GM10266 (cell line): Measurements from ENCODE around the gene FDX2.
A peak's percentile ranks its signal among the peaks of the same experiment; 100 is the strongest.

Experiments used
- DNase-seq: peaks from one replicate; pipeline ENCODE4 v3.0.0; 2012; ENCODE audit errors: extremely low spot score
- TF ChIP-seq, protein P1 (sequence below): IDR thresholded peaks from 2 replicates; pipeline ENCODE4 v1.5.1; 2012; ENCODE audit warnings: mild to moderate bottlenecking, low read depth; ENCODE audit not compliant: control insufficient read depth, insufficient read depth; ENCODE audit errors: missing control alignments

The FDX2 gene

DNA sequence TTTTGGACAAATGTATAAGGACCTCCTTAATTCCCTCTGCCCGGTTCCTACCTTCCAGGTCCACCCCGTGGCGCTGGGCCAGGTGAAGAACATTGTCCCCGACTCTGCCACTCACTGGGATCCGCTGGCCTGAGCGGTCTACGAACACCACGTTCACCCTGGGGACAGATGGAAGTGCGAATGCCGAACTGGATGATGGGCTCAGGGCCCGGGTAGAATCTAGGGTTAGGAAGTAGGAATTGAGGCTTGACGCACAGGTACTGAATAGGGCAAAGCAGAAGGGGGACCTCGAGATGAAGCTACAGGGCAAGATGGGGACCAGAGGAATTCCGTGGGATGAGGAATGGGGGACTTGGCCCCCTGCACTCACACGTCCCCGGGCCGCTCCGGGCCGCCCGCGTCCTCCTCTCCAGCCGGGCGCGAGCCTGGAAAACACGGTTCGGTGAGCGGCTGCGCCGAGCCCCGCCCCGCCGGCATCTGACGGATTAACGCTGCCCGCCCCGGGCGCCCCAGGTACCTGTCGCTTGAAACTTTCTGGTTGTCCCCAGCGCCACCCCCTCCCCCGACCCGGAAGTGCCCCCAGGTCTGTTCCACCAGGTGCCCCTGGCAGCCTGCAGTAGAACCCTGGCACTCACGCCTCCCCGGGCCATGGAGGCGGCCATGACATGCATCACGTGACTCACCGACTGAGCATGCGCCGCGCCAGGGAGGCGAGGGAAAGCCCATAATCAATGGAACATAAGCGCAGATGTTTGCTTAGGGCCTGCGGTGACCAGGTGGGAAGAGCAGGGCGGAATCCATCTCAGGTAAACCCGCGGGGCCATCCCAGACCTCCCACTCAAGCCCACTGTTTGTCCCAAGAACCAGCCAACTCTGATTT lies at the start of gene FDX2:
Gene FDX2, minus strand, starts transcription at position 681 of the 880 bp plus-strand sequence. Its CDS starts 19 bp downstream, at position 662.
- TF ChIP-seq, protein P1, sequence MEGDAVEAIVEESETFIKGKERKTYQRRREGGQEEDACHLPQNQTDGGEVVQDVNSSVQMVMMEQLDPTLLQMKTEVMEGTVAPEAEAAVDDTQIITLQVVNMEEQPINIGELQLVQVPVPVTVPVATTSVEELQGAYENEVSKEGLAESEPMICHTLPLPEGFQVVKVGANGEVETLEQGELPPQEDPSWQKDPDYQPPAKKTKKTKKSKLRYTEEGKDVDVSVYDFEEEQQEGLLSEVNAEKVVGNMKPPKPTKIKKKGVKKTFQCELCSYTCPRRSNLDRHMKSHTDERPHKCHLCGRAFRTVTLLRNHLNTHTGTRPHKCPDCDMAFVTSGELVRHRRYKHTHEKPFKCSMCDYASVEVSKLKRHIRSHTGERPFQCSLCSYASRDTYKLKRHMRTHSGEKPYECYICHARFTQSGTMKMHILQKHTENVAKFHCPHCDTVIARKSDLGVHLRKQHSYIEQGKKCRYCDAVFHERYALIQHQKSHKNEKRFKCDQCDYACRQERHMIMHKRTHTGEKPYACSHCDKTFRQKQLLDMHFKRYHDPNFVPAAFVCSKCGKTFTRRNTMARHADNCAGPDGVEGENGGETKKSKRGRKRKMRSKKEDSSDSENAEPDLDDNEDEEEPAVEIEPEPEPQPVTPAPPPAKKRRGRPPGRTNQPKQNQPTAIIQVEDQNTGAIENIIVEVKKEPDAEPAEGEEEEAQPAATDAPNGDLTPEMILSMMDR, result no peak
- DNase-seq, result peak; percentile 97

DNA sequence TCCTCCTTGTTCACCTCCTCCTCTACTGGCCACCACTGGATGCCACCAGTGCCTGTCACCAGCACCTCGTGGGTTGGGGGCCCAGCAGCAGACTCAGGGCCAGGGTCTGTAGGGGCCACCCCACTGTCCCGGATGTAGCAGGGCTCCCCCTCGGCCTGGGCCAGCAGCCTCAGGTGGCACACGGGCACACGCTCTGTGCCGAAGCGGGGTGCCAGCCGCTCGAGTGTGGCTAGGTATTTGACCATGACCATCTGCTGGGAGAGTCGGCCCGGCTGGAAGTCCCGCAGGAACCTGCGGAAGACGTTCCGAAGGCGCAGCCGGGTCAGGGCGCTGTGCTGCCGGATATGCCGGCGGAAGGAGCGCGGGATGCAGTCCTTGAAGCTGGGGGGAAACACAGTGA lies 49.7 kb upstream of the FDX2 start:
- no peak for DNase-seq
- TF ChIP-seq, protein P1, result no peak

DNA sequence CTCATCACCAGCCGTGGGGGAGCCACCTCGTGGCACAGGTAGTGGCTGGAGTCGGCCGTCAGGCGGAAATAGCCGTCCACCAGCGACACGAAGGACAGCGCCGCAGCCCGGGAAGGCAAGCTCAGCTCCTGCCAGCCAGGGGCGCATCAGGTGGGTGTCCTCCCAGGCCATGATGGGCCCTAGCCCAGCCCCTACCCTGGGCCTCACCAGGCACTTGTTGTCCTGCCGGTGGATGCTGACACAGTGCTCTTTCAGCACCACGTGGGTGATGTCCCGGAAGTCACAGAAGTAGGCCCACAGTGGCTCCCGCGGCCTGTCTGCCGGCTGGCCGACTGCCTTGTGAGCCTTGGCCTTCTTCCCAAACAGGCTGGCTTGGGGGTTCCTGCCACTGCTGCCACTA lies 48.8 kb upstream of the FDX2 start:
- no peak for DNase-seq
- TF ChIP-seq, protein P1, result no peak

DNA sequence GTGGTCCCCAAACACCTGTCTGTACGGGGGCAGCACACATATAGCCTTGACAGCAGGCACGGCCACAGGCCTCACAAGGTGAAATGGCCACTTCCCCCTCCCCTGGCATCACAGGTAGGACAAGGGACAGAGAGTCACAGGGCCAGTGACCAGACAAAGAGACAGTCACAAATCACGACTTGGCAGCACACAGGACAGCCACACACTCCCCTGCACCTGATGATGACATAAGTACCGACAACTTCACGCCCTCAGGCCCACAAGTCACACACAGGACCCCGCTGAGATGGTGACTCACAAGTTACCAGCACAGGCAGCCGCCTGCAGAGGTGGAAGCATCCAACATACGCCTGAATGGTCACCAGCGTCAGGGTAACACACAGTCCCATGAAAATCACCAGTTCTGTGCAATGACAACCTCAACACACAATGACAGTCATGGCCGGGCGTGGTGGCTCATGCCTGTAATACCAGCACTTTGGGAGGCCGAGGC lies 48.0 kb upstream of the FDX2 start:
- no peak for DNase-seq
- TF ChIP-seq, protein P1, result no peak

DNA sequence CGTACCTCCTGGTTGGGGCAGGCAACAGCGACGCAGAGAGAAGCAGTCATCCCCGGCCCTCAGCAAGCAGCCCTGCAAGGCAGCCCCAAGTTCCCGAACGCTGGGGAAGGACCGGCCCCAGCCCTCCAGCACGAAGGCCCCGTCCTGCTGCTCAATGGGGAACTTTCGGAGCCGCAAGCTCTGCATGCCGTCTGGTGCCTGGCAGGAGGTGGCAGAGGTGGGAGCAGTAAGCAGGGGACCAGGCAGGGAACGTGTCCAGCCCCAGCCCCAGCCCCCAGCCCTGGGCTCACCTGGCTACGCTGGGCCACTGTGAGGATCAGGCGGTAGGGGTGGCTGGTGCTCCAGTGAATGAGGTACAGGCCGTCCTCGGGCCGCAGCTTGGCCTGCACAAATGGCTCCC lies 46.4 kb upstream of the FDX2 start:
- TF ChIP-seq, protein P1, result no peak
- DNase-seq, result no peak

DNA sequence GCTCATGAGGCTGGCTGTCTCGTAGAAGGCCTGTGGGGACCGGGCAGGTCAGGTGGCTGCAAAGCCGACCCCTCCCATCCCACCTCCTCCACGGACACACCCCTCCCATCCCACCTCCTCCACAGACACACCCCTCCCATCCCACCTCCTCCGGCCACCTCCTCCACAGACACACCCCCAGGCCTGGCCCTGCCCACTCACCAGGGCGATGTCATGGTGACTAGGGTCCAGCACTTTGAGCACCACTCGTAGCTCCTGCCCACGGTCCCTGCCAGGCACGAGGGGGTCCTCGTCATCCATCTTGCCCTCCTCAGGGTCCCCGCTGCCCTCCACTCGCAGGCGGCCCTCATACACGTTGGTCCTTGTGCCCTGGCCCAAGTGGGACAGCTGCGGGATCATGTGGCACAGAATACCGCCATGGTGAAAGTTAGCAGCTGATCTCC lies 45.8 kb upstream of the FDX2 start:
- no peak for DNase-seq
- TF ChIP-seq, protein P1, result no peak

DNA sequence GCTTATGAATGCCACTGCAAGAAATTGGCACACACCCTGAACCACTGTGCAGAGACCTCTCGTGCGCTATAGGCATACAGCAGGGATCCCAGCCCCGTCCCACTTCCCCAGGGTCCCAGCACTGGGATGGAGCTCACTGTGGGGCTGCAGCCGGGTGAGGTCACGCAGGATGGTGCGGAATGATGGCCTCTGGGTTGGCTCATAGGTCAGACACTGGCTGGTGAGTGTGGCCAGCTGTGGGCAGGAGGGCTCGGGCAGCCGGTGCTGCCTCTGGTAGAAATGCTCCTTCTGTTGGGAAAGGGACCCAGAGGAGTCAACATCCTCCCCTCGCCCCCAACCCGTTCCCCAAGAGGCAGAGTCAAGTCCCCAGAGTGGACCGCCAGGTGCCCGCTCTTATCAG lies 40.6 kb upstream of the FDX2 start:
- DNase-seq, result no peak
- TF ChIP-seq, protein P1, result no peak
